Stomach (tissue), 4 donors: ENCODE measurements around the gene DRC1.

ENCODE experiments used
- POLR2A ChIP-seq, 4 donors: fragments of 450-650 bp; IDR thresholded peaks; one replicate each; pipeline ENCODE4 v1.6.1; 2016; ENCODE audit warnings: antibody characterized with exemption in 4 of 4, control low read depth in 2 of 4, mild to moderate bottlenecking in 1 of 4, moderate library complexity in 1 of 4
- TF ChIP-seq, protein P1 (sequence below), 7 experiments: fragments of 450-650 bp in 4 of 7; fragments of 200-600 bp in 3 of 7; sonication (generic) in 3 of 7; IDR thresholded peaks; one replicate each; pipeline ENCODE4 v1.5.1; 2016 to 2019; ENCODE audit warnings: antibody characterized with exemption in 7 of 7, control low read depth in 2 of 7, mild to moderate bottlenecking in 1 of 7

DNA sequence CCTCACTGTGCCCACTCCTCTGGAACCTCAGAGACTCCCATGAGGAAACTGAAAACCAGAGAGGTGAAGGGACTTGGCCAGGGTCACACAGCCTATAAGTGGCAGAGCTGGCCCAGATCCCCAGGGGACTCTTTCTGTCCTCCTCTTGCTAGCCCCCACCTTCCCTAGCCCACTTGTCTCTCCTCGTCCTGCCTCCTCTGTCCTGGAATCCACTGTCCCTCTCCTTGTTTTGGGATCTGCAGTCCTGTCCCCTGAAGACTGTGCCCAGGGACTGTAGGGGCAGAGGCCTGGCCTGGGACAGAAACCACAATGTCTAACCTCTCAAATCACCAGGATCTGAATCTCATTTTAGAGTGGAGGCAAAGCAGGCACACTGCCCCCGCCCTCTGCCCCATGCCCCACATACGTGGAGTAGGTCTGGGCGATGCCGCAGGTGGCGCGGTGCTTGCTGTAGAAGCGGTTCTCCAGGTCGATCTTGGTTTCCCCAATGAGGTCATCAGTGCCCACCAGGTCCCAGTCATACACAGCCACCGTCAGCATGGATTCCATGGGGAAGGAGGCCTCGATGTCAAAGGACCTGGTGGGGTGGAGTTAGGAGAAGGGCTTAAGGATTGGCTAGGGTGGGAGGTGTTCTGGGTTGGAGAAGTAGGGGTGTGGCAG lies 63.7 kb downstream of the DRC1 start:
- TF ChIP-seq, protein P1, sequence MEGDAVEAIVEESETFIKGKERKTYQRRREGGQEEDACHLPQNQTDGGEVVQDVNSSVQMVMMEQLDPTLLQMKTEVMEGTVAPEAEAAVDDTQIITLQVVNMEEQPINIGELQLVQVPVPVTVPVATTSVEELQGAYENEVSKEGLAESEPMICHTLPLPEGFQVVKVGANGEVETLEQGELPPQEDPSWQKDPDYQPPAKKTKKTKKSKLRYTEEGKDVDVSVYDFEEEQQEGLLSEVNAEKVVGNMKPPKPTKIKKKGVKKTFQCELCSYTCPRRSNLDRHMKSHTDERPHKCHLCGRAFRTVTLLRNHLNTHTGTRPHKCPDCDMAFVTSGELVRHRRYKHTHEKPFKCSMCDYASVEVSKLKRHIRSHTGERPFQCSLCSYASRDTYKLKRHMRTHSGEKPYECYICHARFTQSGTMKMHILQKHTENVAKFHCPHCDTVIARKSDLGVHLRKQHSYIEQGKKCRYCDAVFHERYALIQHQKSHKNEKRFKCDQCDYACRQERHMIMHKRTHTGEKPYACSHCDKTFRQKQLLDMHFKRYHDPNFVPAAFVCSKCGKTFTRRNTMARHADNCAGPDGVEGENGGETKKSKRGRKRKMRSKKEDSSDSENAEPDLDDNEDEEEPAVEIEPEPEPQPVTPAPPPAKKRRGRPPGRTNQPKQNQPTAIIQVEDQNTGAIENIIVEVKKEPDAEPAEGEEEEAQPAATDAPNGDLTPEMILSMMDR (IDR thresholded peaks at IDR 0.05): no peak
- no peak for TF ChIP-seq POLR2A (IDR thresholded peaks at IDR 0.05)
